Loucy (cell line): ENCODE results near the gene OR1L1.

ENCODE experiments used
- H2AFZ ChIP-seq: fragments of 200-600 bp; sonication (generic); 2 replicates; pipeline ENCODE4 v1.6.0; 2016; ENCODE audit warnings: antibody characterized with exemption, mild to moderate bottlenecking, low read length, moderate library complexity
- H3F3A ChIP-seq: fragments of 200-600 bp; 2 replicates; pipeline ENCODE4 v1.6.0; 2016; ENCODE audit warnings: antibody characterized with exemption, low read depth, mild to moderate bottlenecking
- H3K27me3 ChIP-seq: fragments of 200-600 bp; sonication (generic); 2 replicates; pipeline ENCODE4 v1.6.1; 2014; ENCODE audit warnings: low read length, mild to moderate bottlenecking; ENCODE audit not compliant: insufficient read depth, poor library complexity, severe bottlenecking
- H3K36me3 ChIP-seq: fragments of 200-600 bp; sonication (generic); 2 replicates; pipeline ENCODE4 v1.6.1; 2016; ENCODE audit warnings: low read length; ENCODE audit not compliant: insufficient read depth
- H3K4me1 ChIP-seq: fragments of 200-600 bp; sonication (generic); 2 replicates; pipeline ENCODE4 v1.5.1; 2014; ENCODE audit warnings: low read length, mild to moderate bottlenecking; ENCODE audit not compliant: insufficient read depth, poor library complexity, severe bottlenecking
- H3K4me2 ChIP-seq: fragments of 200-600 bp; sonication (generic); 2 replicates; pipeline ENCODE4 v1.6.0; 2014; ENCODE audit warnings: antibody characterized with exemption, low read length, low read depth, mild to moderate bottlenecking; ENCODE audit not compliant: poor library complexity, severe bottlenecking
- H3K4me3 ChIP-seq: fragments of 200-600 bp; sonication (generic); 2 replicates; pipeline ENCODE4 v1.5.1; 2014; ENCODE audit warnings: low read length, mild to moderate bottlenecking, mixed read lengths; ENCODE audit not compliant: poor library complexity, severe bottlenecking
- H3K79me2 ChIP-seq: fragments of 200-600 bp; sonication (generic); 2 replicates; pipeline ENCODE4 v1.6.1; 2014; ENCODE audit warnings: low read length; ENCODE audit not compliant: insufficient read depth
- H3K9ac ChIP-seq: fragments of 200-600 bp; sonication (generic); 2 replicates; pipeline ENCODE4 v1.6.0; 2014; ENCODE audit warnings: mild to moderate bottlenecking, low read depth, low read length, moderate library complexity; ENCODE audit not compliant: poor library complexity, severe bottlenecking
- H3K9me2 ChIP-seq: fragments of 200-600 bp; sonication (generic); replicated peaks from 2 replicates; pipeline ENCODE4 v1.6.1; 2016; ENCODE audit warnings: low read depth, low read length, mixed read lengths
- H3K9me3 ChIP-seq: fragments of 200-600 bp; sonication (generic); 2 replicates; pipeline ENCODE4 v1.6.1; 2014; ENCODE audit warnings: mild to moderate bottlenecking, antibody characterized with exemption, low read length, low read depth; ENCODE audit not compliant: insufficient read depth
- H4K20me1 ChIP-seq: fragments of 200-600 bp; sonication (generic); 2 replicates; pipeline ENCODE4 v1.6.0; 2014; ENCODE audit warnings: antibody characterized with exemption, low read length, mild to moderate bottlenecking; ENCODE audit not compliant: insufficient read depth, poor library complexity, severe bottlenecking
- EZH2phosphoT487 ChIP-seq: fragments of 200-600 bp; IDR thresholded peaks from 2 replicates; pipeline ENCODE4 v1.6.1; 2018; ENCODE audit warnings: antibody characterized with exemption, mild to moderate bottlenecking, moderate library complexity, borderline replicate concordance
- TF ChIP-seq, protein P1 (sequence below): fragments of 200-600 bp; sonication (generic); conservative IDR thresholded peaks from 2 replicates; pipeline ENCODE4 v1.5.1; 2014; ENCODE audit warnings: mild to moderate bottlenecking, antibody characterized with exemption, low read length

OR1L1 gene

DNA sequence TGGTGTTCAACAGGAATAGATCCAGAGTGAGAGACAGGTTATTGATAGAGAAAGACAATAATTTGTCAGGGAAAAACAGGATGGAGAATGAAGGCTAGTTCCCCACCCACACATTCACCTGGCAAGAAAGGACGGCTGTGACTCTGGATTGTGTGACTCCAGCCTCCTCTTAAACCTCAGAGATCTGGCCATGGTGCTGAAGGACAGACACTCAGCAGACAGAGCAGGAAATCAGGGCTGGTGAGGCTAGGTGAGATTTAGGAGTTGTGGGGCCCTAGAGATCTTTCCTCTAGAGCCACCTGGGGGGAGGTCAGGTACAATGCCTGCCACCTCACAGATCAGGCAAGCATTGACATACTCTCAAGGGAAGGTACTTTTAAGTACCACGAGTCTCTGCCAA is 19.3 kb upstream of the OR1L1 start:
- no peak overlapping the region for H3K4me3 ChIP-seq
- no peak overlapping the region for H3K9ac ChIP-seq
- no peaks in the 10 kb centered on the region for H3F3A ChIP-seq
- no peaks in the 10 kb centered on the region for H3K9me3 ChIP-seq
- no peak overlapping the region for H2AFZ ChIP-seq
- no peaks in the 10 kb centered on the region for H3K79me2 ChIP-seq
- TF ChIP-seq, protein P1, sequence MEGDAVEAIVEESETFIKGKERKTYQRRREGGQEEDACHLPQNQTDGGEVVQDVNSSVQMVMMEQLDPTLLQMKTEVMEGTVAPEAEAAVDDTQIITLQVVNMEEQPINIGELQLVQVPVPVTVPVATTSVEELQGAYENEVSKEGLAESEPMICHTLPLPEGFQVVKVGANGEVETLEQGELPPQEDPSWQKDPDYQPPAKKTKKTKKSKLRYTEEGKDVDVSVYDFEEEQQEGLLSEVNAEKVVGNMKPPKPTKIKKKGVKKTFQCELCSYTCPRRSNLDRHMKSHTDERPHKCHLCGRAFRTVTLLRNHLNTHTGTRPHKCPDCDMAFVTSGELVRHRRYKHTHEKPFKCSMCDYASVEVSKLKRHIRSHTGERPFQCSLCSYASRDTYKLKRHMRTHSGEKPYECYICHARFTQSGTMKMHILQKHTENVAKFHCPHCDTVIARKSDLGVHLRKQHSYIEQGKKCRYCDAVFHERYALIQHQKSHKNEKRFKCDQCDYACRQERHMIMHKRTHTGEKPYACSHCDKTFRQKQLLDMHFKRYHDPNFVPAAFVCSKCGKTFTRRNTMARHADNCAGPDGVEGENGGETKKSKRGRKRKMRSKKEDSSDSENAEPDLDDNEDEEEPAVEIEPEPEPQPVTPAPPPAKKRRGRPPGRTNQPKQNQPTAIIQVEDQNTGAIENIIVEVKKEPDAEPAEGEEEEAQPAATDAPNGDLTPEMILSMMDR = no peak
- no peaks in the 10 kb centered on the region for H3K9me2 ChIP-seq
- H3K36me3 ChIP-seq = no peaks in the 10 kb centered on the region
- H3K27me3 ChIP-seq = no peaks in the 10 kb centered on the region
- H3K4me2 ChIP-seq = no peak overlapping the region
- H3K4me1 ChIP-seq = no peaks in the 10 kb centered on the region
- no peaks in the 10 kb centered on the region for H4K20me1 ChIP-seq

DNA sequence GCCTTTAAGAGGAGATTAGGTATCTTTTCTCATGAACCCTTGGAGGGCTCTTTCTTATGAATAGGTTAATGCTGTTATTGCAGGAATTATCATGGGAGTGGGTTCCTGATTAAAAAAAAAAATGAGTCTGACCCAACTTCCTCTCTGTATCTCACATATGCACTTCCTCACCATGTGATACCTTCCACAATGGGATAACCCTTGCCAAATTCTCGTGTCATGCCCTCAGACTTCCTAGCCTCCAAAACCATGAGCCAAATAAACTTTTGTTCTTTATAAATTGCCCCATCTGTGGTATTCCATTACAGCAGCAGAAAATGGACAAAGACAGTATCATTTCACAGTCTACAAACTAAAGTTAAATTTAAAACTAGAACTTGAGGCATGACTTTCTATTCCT is 5.1 kb upstream of the OR1L1 start:
- H3K4me3 ChIP-seq = no peak overlapping the region
- no peaks in the 10 kb centered on the region for H3F3A ChIP-seq
- no peak overlapping the region for H2AFZ ChIP-seq
- H3K9ac ChIP-seq = no peak overlapping the region
- H3K27me3 ChIP-seq = no peaks in the 10 kb centered on the region
- H3K4me1 ChIP-seq = no peaks in the 10 kb centered on the region
- no peaks in the 10 kb centered on the region for H3K9me3 ChIP-seq
- H3K9me2 ChIP-seq = no peaks in the 10 kb centered on the region; the same call in 1 of the 2 replicates
- no peaks in the 10 kb centered on the region for H3K79me2 ChIP-seq
- no peak overlapping the region for H3K4me2 ChIP-seq
- no peaks in the 10 kb centered on the region for H3K36me3 ChIP-seq
- H4K20me1 ChIP-seq = no peaks in the 10 kb centered on the region
- TF ChIP-seq EZH2phosphoT487 = no peak
- TF ChIP-seq, protein P1 = no peak

- no peaks in the 10 kb centered on the region for H3K4me1 ChIP-seq
- H2AFZ ChIP-seq = no peak within 1 kb of the TSS
- H3K9ac ChIP-seq = no peak within 1 kb of the TSS
- H3K4me2 ChIP-seq = no peak within 1 kb of the TSS
- no peaks in the 10 kb centered on the region for H4K20me1 ChIP-seq
- H3K27me3 ChIP-seq = no peaks in the 10 kb centered on the region
- H3K36me3 ChIP-seq = no peaks in the 10 kb centered on the region
- H3K9me2 ChIP-seq = no peaks in the 10 kb centered on the region; the same call in 1 of the 2 replicates
- H3K9me3 ChIP-seq = no peaks in the 10 kb centered on the region
- no peaks in the 10 kb centered on the region for H3K79me2 ChIP-seq
- no peak within 1 kb of the TSS for H3K4me3 ChIP-seq
- H3F3A ChIP-seq = no peaks in the 10 kb centered on the region
- TF ChIP-seq, protein P1 = no peak
- TF ChIP-seq EZH2phosphoT487 = no peak
Measured at GRCh38 chr9:122657527-122657926, 4.0 kb upstream of the OR1L1 start, which contains the start of gene OR1B1. Gene OR1B1, minus strand, starts transcription at chr9:122657627.
